HG02970 (cell line): ENCODE results near the gene PIH1D1.

Experiments used
- ATAC-seq: cut with Tn5 transposase; IDR thresholded peaks from one replicate; pipeline ENCODE4 v1.9.1; 2021; ENCODE audit warnings: mild to moderate bottlenecking, moderate library complexity, moderate number of reproducible peaks; ENCODE audit not compliant: unreplicated experiment, low FRiP score

The PIH1D1 gene

DNA sequence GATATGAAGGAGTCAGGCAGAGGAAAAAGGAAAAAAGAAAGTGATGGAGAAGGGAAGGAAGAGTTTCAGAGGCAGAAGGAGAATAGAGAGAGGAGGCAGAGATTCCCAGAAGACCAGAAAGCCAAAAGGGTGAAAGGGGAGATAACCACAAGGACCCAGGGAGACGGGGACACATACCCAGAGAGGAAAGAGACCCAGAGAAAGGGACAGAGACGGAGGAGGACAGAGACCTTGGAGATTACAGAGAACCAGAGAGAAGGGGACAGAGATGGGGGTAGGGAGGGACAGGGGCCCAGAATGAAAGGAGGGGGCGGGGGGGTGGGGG, 29.8 kb downstream of the PIH1D1 start:
- no peak for ATAC-seq

DNA sequence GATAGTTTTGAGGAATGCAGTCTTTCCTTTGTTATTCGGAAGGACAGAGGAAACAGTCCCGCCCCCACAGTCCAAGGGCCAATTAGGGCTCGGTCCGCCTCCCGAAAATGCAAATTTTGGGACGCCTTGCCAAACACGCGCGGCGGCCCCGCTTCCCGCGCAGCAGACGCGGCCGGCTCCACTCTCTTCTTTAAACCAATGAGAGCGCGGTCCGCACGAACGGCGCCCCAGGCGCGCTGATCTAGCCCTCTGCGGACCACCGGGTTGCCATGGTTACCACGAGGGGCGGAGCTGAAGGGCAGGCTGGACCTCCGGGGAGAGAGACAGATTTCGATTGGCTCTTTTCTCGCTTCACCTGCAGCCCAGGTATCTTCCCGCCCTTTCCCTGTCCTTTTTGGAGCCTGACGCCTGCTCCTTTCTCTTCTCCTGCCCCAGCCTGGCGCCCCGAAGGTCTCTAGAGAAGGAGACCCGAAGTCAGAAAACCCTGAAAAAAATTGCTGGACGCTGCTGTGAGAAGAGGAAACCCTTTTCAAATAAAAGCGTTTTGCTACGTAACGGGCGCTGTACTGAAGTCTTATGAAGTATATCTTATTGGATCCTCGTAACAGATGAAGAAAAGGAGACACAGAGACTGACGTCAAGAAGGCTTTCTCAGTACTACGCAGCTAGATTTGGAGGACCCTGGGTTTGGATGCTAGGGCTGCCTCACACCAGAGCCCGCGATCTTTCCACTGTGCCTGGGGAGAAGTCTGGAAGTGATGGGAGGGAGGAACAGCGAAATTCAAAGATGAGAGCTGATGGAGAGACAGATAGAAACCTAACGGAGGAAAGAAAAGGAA, 30.4 kb downstream of the PIH1D1 start:
- no peak for ATAC-seq

DNA sequence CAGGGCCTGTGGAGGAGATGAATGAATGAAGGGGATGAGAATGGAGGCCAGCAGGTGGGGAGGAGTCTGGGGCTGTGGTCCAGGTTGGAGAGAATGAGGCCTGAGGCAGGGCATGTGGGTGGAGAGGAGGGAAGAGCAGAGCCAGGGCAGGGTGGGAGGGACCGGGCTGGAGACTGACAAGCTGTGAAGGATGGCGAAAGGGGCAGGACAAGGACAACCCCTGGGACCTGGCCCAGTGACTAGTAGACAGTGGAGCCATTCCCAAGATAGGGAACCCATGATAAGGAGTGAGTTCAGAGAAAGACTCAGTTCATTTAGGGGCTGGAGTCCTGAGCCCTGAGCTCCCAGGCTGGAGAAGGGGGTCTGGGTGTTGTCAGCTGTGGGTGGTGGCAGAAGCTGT, 31.4 kb downstream of the PIH1D1 start:
- ATAC-seq = no peak

DNA sequence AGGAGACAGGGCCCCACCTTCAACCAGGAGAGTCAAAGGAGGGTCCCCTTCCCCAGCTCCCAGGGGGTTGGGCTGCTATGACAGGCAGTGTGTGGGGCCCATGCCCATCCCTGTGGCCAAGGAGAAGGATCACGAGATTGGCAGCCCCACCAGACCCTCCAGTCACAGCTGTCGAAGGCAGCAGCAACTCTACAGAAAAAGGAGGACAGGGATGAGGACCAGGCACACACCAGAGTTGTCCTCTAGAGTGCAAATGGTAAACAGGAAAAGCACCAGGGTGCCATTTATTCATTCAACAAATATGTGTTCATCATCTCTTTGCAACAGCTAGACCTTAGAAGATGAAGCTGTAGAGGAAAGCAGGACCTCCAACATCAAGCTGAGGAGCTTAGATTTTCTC, 32.4 kb downstream of the PIH1D1 start:
- no peak for ATAC-seq

- ATAC-seq = no peak
Observed at GRCh38 chr19:49418511-49418910, 33.1 kb downstream of the PIH1D1 start.

GRCh38 chr19:49417088-49417487, 34.5 kb downstream of the PIH1D1 start:
- no peak for ATAC-seq

GRCh38 chr19:49415810-49416200, 35.8 kb downstream of the PIH1D1 start:
- ATAC-seq = no peak

DNA sequence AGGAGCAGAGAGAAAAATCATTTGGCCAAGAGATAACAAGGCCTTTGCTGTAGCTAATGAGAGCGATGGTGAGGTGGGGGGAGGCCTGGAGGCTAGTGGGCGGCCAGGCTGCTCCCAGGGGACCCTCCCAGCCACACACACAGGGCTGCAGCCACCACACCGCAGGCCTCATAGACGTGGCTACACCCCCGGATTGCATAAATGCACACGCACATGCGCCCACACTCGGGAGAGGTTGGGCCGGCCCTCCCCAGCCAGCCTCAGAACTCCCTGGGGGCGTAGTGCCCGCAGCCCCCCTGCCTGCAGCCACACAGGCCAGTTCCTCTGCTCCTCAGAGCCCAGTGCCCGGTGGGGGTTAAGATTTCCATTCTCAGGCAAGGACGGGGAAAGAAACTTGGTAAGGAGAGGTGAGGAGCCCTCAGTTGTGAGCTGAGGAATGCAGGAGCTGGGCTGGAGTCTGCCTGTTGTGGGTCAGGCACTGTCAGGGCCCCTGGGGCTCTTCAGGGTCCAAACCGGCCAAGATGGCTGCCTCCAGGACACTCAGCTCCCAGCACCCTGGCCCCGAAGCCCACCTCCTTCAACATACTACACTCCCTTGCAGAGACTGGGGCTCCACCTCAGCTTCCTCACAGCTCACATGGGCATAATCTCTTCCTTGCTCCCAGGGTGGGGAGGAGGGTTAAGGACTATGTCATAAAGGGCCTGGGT, 36.4 kb downstream of the PIH1D1 start:
- ATAC-seq = no peak

DNA sequence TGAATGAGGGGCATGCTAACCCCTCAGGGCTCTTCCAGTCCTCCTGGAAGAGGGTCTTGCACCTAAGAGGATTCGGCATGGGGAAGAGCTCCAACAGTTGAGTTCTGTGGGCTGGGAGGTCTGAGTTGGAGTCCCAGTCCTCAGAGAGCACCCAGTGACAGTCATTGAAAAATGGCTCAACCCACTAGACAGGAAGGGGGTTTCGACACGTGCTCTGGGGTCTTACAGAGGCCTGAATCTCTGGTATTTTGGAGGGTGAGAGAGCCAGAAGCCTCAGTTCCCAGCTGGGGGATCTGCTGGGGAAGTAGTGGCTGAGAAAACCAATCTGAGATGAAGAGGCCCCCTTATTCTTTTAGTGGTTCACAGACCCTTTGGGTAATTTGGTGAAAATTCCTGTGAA, 37.4 kb downstream of the PIH1D1 start:
- ATAC-seq = no peak

DNA sequence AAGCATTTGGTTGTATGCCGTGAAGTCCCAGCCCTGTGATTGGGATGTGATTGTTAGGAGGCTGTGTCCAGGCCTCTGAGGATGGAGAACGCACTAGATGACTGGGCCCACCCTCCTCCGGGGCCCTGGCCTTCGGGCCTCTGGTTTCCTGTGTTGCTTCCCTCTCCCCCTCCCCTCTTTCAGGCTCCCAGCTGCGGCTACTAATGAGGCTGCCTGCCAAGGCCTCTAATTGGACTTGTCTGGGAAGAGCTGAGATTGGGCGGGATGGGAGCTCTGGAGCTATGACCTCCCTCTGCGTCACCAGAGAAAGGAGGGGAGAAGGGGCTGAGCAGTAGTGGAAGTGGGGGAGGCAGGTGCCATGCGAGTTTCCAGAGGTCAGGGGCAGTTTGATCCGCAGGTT, 38.3 kb downstream of the PIH1D1 start:
- no peak for ATAC-seq

DNA sequence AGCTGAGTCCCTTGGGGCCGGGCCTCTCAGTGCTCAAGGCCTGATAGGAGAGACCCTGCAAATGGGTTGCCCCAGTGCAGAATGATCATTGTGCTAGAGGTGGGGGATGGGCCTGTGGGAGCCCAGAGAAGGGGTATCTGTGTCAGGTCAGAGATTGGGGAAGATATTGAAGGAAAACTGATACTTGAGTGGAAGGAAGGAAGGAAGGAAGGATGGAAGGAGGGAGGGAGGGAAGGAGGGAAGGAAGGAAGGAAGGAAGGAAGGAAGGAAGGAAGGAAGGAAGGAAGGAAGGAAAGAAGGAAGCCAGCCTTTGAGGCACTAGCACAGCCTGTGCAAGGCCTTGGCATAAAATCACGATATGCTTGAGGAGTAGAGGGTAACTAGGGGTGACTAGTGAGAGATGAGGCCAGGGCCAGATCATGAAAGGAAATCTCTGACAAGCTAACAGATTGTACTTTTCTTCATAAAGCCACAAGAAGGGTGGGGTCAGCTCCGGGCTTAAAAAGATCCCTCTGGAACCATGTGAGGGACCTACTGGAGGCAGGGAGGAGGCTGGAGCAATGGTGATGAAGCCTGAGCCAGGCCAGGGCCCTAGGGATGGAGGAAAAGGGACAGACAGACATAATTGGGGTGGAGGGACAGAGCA, 39.8 kb downstream of the PIH1D1 start:
- no peak for ATAC-seq

DNA sequence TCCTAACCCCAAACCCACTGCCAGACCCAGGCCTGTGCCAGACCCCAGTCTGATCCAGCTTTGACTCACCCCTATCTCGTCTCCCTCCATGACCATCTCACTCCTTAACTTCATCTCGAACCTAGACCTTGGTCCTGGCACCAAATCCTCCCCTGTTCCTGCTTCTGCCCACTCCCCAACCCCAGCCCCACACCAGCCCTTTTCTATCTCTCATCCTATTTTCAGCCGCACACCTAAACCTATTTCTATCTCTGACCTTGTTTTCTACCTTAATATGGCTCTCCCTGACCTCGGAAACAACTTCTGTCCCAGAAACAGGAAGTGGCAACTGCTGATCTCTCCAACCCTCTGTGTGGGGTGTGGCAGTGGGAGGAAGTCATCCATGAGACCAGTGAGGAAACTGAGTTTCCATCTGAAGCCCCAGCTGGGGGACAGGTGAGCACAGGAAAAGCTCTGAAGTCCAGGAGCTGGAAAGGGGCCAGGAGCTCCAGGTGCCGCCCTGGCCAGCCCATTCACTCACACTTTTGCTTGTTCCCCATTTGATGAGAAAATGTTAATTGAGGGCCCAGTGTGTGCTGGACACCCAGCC, 42.1 kb downstream of the PIH1D1 start:
- ATAC-seq = no peak

DNA sequence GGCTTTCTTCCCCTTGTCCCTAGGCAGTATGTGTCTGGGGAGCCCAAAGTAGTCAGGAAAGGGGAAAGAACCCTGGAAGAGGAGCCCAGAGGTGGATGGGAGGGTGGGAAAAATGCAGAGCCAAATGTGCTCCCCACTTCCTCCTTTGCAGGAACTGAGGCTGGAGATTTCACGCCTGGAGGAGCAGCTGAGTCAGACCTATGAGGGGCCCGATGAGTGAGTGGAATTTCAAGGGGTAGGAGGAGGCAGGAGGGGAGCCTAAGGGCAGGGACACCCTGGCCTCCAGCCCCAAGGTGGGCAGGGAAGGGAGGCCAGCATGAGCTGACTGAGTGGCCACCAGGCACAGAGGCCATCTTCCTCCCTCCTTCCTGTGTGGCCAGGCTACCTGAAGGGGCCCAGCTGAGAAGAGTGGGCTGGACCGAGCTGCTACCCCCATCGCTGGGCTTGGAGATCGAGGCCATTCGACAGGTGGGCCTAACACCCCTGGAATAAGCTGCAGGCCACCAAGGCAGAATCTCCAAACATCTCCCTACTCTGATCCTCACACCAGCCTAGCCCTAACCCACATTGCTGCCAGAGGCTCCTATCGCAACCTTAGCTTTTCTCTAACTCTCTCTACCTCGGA, 42.7 kb downstream of the PIH1D1 start:
- no peak for ATAC-seq

DNA sequence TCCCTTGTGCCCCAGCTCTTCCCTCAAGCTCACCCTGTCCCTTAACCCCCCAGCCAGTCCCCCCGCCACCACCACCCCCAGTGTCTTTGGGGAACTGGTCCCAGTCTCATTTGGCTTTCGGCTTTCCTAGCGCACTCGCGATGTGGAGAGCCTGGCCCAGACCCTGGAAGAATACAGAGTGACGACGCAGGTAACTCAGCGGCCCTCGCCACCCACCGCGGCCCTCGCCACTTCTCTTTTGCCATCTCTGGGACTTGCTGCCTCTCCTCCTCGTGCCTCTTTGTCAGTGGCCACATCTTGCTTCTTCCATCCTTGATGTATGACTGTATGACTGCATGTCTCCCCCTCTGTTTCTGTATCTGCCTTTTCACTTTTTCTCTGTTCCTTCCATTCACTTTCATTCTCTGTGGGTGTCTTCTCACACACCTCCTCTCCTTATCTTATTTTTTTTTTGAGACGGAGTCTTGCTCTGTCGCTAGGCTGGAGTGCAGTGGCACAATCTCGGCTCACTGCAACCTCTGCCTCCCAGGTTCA, 44.1 kb downstream of the PIH1D1 start:
- ATAC-seq = no peak

DNA sequence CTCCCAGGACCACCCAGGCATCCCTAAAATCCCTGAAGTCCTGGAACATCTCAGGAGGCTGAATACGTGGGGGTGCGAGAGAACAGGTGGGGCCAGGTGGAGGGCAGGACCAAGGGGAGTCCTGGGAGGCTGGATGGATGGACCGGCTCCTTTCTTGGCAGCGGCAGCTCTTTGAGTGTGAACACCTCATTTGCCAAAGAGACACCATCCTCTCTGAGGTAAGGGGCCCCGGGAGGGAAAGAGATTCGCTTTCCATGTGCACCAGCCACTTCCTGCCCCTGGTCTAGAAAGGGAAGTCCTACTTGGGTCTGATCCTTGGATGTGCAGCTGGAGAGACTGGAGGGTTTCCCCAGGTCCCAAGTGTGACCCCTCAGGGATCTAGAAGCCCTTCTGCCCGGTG, 44.5 kb downstream of the PIH1D1 start:
- no peak for ATAC-seq

- no peak for ATAC-seq
Observed at GRCh38 chr19:49403404-49404187, 48.0 kb downstream of the PIH1D1 start.

GRCh38 chr19:49400029-49400428, 51.6 kb downstream of the PIH1D1 start:
- ATAC-seq = no peak

GRCh38 chr19:49398931-49399330, 52.7 kb downstream of the PIH1D1 start:
- no peak for ATAC-seq

- ATAC-seq = no peak
Observed at GRCh38 chr19:49398001-49398615, 53.5 kb downstream of the PIH1D1 start.
